K562 (cell line): ENCODE measurements around the gene GMNN. TPM values are rescaled to one million over a fixed set of nuclear protein-coding genes. Genes with fewer than 3 reads are reported as not detected.

ENCODE experiments used
- ARID1B ChIP-seq: fragments of 450-650 bp; IDR thresholded peaks from 2 replicates; pipeline ENCODE4 v1.6.1; 2016; ENCODE audit warnings: antibody characterized with exemption, mild to moderate bottlenecking, inconsistent platforms
- ATF3 ChIP-seq, 2 experiments: fragments of 450-650 bp in 1 of 2; sonication (generic) in 1 of 2; formaldehyde crosslinking in 1 of 2; IDR thresholded peaks in 1 of 2; conservative IDR thresholded peaks in 1 of 2; 2 replicates each; pipeline versions ENCODE4 v1.6.1 to v1.8.1; 2016 to 2023; ENCODE audit warnings: mild to moderate bottlenecking in 2 of 2, moderate library complexity in 2 of 2, inconsistent platforms in 1 of 2, missing genetic modification reagents in 1 of 2
- ATF7 ChIP-seq: fragments of 450-650 bp; IDR thresholded peaks from 2 replicates; pipeline ENCODE4 v1.7.1; 2014; ENCODE audit warnings: mild to moderate bottlenecking, moderate library complexity
- BACH1 ChIP-seq: fragments of 200-800 bp; sonication (Bioruptor generic); IDR thresholded peaks from 2 replicates; pipeline ENCODE4 v1.6.1; 2016; ENCODE audit warnings: missing genetic modification characterization, missing compliant biosample characterization
- BRCA1 ChIP-seq, 2 experiments: fragments of 450-650 bp in 1 of 2; sonication (generic) in 1 of 2; formaldehyde crosslinking in 1 of 2; IDR thresholded peaks; 2 replicates each; pipeline versions ENCODE4 v1.5.0 to v1.6.1; 2017 to 2020; ENCODE audit warnings: mild to moderate bottlenecking in 1 of 2, missing genetic modification reagents in 1 of 2
- FOSL1 ChIP-seq: fragments of 200-800 bp; sonication (Bioruptor generic); conservative IDR thresholded peaks from 2 replicates; pipeline ENCODE4 v1.6.1; 2016; ENCODE audit warnings: missing genetic modification characterization, missing compliant biosample characterization
- GABPB1 ChIP-seq: sonication (generic); formaldehyde crosslinking; IDR thresholded peaks from 2 replicates; pipeline ENCODE4 v1.8.0; 2022; ENCODE audit warnings: mild to moderate bottlenecking, missing genetic modification reagents
- HLTF ChIP-seq: fragments of 450-650 bp; IDR thresholded peaks from 2 replicates; pipeline ENCODE4 v1.6.1; 2016
- MAFK ChIP-seq: IDR thresholded peaks from 2 replicates; pipeline ENCODE4 v1.6.1; 2011; ENCODE audit warnings: low read length, improper control_type of control experiment
- MCM2 ChIP-seq: fragments of 450-650 bp; IDR thresholded peaks from 2 replicates; pipeline ENCODE4 v1.6.1; 2017; ENCODE audit warnings: low read depth, mild to moderate bottlenecking
- MITF ChIP-seq: IDR thresholded peaks from 2 replicates; pipeline ENCODE4 v1.6.1; 2014; ENCODE audit warnings: antibody characterized with exemption
- MNT ChIP-seq, 2 experiments: fragments of 450-650 bp; conservative IDR thresholded peaks; 2 replicates each; pipeline ENCODE4 v1.6.1; 2017; ENCODE audit warnings: mild to moderate bottlenecking in 2 of 2, moderate library complexity in 2 of 2
- MXI1 ChIP-seq: IDR thresholded peaks from 2 replicates; pipeline ENCODE4 v1.6.1; 2011; ENCODE audit warnings: low read depth, mild to moderate bottlenecking, improper control_type of control experiment, low read length
- PATZ1 ChIP-seq: fragments of 250-450 bp; sonication (Bioruptor Pico); IDR thresholded peaks from 2 replicates; pipeline ENCODE4 v1.5.0; 2020; ENCODE audit warnings: mild to moderate bottlenecking, borderline replicate concordance
- ZBTB8A ChIP-seq: fragments of 450-650 bp; IDR thresholded peaks from 2 replicates; pipeline ENCODE4 v1.6.1; 2018; ENCODE audit warnings: mild to moderate bottlenecking, moderate library complexity; ENCODE audit not compliant: partially characterized antibody
- ZNF165 ChIP-seq: fragments of 250-450 bp; sonication (Bioruptor Pico); IDR thresholded peaks from 2 replicates; pipeline ENCODE4 v1.4.0; 2020; ENCODE audit warnings: borderline replicate concordance
- ZNF175 ChIP-seq: fragments of 200-800 bp; sonication (Bioruptor generic); IDR thresholded peaks from 2 replicates; pipeline ENCODE4 v1.6.1; 2016; ENCODE audit warnings: low read depth, mild to moderate bottlenecking, missing genetic modification characterization, missing compliant biosample characterization
- ZNF197 ChIP-seq: fragments of 200-800 bp; sonication (Bioruptor generic); IDR thresholded peaks from 2 replicates; pipeline ENCODE4 v1.6.1; 2016; ENCODE audit warnings: low read depth, missing genetic modification characterization, missing compliant biosample characterization
- ZNF3 ChIP-seq: fragments of 250-450 bp; sonication (Bioruptor Pico); IDR thresholded peaks from 2 replicates; pipeline ENCODE4 v1.5.0; 2021; ENCODE audit warnings: mild to moderate bottlenecking, moderate library complexity
- ZNF311 ChIP-seq: fragments of 250-450 bp; sonication (Bioruptor Pico); IDR thresholded peaks from 2 replicates; pipeline ENCODE4 v1.4.0; 2020; ENCODE audit warnings: mild to moderate bottlenecking, moderate library complexity
- ZNF316 ChIP-seq: fragments of 450-650 bp; IDR thresholded peaks from 2 replicates; pipeline ENCODE4 v1.6.1; 2016
- ZNF644 ChIP-seq: fragments of 200-800 bp; sonication (Bioruptor generic); IDR thresholded peaks from 2 replicates; pipeline ENCODE4 v1.6.1; 2016; ENCODE audit warnings: low read depth, missing genetic modification characterization, missing compliant biosample characterization
- polyA plus RNA-seq, 8 experiments: library from polyadenylated mRNA; depleted of rRNA in 4 of 8; stranded (reverse) in 5 of 8; unstranded in 3 of 8; fragments of >200 nt; fragmentation: Nextera tagmentation in 2 of 8; fragmentation: Illumina TruSeq in 1 of 8; extraction: Ambion mirVana in 2 of 8; extraction: Trizol in 1 of 8; gene quantifications; 2 replicates each; pipeline versions ENCODE4 v1.2.1 to v1.2.3, GENCODE V29; 2011 to 2014; ENCODE audit warnings: inconsistent platforms in 1 of 8, missing spikeins in 1 of 8
- total RNA-seq, 7 experiments: library from RNA; depleted of rRNA in 6 of 7; stranded (reverse); fragments of >200 nt in 6 of 7; fragmentation: Illumina TruSeq in 2 of 7; extraction: Trizol in 2 of 7; gene quantifications; 2 replicates each; pipeline versions ENCODE4 v1.2.1 to v1.2.3, GENCODE V29; 2011 to 2021; ENCODE audit warnings: low replicate concordance in 1 of 7

GMNN gene
- total and polyA plus RNA-seq, 9 of the 15 experiments (the other 6 are each of a cell fraction or from before 2014, with no cell fraction given): 144 to 370 (median 210) TPM

- TF ChIP-seq ATF3 (IDR thresholded peaks at IDR 0.05) (peak; percentile 91), ATF3 (CRISPR knock-in tag; conservative IDR thresholded peaks at IDR 0.05) (peak; percentile 61), BRCA1 (IDR thresholded peaks at IDR 0.05) (no peak), BRCA1 (CRISPR knock-in tag; IDR thresholded peaks at IDR 0.05) (no peak), ZBTB8A (no peak), BACH1 (tag) (peak; percentile 76; the same call in 1 of the 2 replicates), ZNF316 (no peak), MCM2 (no peak), PATZ1 (CRISPR knock-in tag) (no peak), ZNF644 (tag) (peak; percentile 41; the same call in 1 of the 2 replicates), FOSL1 (tag) (peak; percentile 97), ATF7 (0 out of 2 replicates have a peak, but pooled peaks have one; percentile 21), ZNF3 (no peak), HLTF (no peak), MNT (conservative IDR thresholded peaks at IDR 0.05) (no peak), ZNF175 (CRISPR knock-in tag) (0 out of 2 replicates have a peak, but pooled peaks have one; percentile 83), ZNF165 (CRISPR knock-in tag) (no peak), GABPB1 (peak; percentile 34; the same call in 1 of the 2 replicates), MITF (no peak), MAFK (no peak; the same call in 1 of the 2 replicates), MXI1 (no peak), ZNF197 (0 out of 2 replicates have a peak, but pooled peaks have one; percentile 53), ZNF311 (CRISPR knock-in tag) (no peak), ARID1B (0 out of 2 replicates have a peak, but pooled peaks have one; percentile 22)
These were observed 31.3 kb upstream of the GMNN start (continued) for GRCh38 chr6:24743265-24743943.
